Inflammatory macrophage treated with lipopolysaccharide for 1 hour (primary cell): Measurements from ENCODE around the gene PTPRR.

Source experiments
- DNase-seq, 2 donors: peaks; one replicate each; pipeline ENCODE4 v3.0.0-alpha.2; 2020 to 2022

The PTPRR gene

DNA sequence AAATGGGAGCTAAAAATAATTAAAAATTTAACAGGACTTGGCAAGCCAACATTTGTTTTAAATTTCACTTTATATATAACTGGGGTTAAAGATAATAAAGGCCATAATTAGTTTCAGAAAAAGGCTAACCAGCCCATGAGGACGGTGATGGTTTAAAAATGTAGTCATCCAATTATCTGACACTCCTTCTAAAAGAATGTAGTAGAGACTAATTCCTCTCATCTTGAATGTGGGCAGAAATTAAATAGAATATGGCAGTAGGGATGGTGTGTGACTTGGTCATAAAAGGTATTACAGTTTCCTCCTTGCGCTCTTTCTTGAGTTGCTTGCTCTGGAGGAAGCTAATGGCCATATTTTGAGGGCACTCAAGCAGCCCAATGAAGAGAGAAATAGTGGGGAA lies 234.2 kb downstream of the PTPRR start:
- no peak for DNase-seq

DNA sequence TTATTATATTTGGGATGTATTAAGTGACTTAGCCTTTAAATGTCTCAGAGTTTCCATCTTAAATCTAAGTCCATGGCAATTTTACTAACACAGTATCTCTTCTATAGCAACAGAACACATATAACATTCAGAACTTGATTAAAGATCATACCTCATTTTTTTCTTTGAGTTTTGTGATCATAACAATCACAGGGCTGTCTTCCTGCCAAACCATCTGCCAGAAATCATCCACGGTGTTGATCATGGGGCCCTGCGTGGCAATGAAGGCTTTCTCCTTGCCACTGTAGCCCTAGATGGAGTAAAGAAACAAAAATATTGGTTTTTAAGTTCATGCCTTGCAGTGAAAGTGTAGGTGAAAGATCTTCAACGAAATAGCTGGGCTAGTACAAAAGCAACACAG lies 236.6 kb downstream of the PTPRR start:
- DNase-seq, result no peak

DNA sequence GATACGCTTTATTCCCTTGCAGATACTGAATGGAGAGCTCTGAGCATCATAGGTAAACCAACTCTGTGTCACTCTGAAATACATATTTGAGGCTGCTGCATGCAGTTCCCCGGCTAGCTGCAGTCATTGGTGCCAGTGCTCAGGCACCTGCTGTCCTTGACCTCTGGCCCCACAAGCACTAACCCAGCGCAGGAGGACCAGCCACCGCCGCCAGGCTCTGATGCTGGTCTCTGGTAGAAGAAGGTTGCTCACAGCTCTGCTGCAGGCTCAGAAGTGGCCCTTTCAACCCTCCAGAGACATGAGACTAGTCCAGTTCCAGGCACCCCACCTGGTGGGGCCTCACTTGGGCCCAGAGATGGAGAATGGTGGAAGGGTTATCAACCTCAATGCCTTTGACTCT lies 248.8 kb downstream of the PTPRR start:
- no peak for DNase-seq

DNA sequence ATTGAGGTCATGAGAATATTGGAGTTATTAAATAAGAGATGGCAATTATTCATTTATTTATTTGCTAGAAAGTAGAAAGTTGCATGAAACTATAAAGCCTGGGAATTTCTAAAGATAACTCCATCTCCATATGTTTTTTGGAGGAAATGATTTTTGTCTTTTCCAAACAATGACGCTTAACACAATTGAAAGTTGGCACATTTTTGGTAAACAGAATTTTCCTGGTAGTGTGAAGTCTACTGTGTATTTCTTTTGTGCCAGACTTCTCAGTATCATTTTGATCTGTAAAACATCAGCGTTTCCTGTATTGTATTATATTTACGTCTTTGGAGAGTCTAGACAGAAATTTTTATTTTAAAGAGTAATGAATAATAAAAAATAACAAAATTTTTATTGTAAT lies 249.6 kb downstream of the PTPRR start:
- DNase-seq, result no peak

DNA sequence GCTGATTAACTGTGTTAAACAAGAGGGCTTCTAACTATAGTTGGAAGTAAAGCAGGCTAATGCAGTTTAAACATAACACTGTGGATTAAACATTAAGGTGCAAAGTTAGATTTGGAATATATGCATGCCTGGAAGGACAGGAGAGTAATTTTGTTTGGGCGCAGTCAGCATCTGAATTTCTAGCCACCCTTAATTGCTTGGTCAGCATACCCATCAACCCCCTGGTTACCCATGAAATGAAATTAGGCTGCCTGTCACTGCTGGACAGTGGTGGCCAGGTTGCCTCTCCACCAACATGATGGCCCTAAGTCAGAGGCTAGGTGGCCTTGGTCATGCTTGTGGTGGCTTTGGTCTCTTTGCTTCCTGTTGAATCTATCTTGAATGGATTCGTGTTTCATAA lies 253.3 kb downstream of the PTPRR start:
- no peak for DNase-seq

DNA sequence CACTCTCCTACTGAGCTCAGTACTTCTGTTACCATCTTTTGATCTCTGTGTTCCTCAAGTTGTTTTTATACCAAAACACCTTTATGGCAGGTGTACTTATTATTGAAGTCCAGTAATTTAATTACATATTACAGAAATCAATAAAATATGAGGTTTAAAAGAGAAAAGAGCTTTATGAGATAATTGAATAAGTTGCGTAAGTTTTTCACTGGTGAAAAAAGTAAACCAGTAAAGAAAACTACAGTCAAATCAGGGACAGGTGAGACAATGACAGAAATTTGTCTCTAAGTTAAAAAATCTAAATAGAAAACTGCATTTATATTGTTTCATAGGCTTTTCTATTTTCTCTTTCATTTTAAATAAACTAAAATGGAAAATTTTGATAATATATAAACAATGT lies 254.2 kb downstream of the PTPRR start:
- DNase-seq, result no peak

DNA sequence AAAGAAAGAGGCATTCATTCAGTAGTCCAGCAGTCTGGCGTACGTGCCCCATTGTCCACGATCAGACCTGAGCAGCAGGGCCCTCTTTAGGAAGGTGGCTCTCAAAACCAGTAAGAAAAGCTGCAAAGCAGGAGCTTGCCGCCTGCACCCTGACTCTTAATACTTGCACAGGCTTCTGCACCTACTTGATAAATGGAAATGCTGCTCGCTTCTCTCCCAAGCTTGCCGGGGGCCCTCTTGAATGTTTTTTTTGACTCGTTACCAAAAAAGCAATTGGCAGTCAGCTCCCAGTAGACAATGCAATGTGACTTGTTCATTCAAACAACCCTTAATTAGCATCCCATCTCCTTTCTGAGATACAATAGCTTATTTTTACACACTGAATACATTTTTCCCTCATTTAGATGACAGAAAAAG lies 256.1 kb downstream of the PTPRR start:
- no peak for DNase-seq

DNA sequence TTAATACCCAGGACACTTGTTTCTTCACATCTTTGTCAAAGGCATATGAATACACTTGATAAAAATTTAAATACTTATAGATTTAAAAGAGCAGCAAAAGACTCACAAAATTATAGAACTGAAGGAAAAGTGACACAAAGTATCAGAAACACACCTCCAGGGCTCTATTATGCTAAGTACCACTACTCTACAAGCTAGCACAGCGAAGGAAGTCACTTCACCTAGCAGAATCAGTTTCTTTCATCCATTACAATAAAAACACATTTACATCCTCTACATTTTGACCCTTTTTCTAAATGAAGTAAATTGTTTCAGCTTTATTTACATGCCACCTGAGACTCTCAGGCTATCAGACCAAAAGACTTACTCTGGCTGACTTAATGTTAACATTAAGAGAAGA lies 256.7 kb downstream of the PTPRR start:
- no peak for DNase-seq

DNA sequence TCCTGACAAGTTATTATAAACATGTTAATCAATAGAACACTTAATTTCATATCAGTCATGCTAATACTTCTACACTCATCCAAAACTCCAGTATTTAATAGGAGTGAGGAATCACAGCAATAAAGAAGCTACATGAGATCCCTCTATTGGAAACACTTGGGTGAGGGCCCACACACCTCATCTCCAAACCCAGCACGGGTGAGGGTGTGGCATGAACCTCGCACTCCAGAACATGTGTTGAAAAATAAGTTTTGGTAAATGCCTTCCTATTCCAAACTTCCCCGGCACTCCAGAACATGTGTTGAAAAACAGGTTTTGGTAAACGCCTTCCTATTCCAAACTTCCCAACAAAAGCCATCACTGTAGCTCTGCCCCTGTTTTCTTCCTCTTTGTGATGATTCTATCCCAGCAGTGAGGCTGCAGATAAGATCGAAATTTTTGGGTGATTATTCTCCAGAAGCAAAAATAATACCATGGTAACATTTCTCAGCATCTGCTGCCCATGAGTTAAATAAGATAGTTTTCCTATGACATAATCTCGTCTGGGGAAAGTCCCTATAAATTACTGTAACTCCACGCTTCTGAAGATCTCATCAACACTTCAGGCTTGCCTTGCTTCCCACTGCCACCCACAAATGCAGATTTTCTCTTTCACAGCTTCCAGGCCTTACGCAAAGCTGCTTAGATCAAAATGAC lies 258.9 kb downstream of the PTPRR start:
- peak; percentile 6 to 39 for DNase-seq

DNA sequence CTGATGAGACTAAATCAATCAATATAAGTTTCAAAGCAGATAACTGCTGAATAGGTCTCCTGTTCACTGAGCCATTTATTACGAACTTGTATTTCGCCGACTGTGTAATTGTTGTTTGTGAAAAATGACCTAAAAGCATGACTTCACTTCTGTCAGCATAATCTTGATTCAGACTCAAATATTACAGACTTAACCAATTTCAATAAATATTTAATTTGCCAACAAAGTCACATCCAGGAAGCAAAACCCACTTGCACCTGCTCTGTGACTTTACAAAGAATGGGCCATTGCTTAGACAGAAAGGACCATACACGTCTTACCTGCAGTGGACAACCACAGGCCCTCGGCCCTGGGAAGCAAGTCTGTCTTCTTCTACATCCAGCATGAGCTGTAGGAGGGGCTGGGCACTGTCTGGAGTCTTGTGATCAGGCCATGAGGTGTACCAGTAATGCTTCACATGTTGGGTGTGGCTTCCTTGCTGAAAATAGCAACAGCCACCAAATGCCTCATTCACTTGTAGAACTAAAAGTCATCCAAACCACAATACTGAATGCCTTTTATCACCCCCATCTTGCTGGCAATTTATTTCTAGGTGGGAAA lies 259.8 kb downstream of the PTPRR start:
- peak in 1 of 2 donors; percentile 8 for DNase-seq

DNA sequence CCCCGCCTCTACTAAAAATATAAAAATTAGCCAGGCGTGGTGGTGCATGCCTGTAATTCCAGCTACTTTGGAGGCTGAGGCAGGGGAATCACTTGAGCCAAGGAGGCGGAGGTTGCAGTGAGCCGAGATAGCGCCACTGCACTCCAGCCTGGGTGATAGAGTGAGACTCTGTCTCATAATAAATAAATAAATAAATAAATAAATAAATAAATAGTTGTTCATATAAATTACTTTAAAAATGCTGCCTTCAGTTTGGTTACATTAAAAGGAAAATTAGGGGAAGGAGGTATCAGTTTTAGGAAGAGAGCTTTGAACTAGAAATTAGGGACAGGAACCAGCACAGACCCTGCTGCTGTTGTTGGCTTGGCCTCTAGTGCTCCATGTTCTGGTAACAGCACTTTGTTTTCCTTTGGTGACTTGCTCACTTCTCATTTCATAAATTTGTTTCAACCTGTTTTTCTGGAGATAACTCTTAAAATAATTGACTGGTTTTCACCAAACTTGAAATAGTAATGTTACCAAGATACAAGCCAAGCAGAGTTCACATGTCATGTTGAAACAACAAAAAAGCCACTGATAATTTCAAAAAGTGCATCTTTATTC lies 260.4 kb downstream of the PTPRR start:
- no peak for DNase-seq

DNA sequence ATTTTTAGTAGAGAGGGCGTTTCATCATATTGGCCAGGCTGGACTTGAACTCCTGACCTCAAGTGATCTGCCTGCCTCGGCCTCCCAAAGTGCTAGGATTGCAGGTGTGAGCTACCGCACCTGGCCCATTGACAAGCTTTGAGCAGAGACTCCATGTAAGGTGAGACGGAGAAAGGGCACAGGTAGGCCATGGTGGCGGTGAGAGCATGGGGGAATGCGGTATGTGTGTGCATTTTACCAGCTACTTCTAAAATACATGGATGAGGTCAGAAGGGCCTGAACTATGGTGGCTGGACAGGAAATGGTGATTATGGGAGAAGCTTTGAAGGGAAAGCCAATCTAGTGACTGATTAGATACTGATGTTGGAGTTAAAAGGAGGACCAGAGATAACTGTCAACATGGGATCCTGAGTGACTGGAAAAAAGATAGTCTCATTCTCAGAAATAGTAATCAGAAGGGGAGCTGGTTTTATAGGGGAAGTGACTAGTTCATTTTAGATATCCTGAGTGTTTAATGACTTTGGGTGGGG lies 261.4 kb downstream of the PTPRR start:
- no peak for DNase-seq

DNA sequence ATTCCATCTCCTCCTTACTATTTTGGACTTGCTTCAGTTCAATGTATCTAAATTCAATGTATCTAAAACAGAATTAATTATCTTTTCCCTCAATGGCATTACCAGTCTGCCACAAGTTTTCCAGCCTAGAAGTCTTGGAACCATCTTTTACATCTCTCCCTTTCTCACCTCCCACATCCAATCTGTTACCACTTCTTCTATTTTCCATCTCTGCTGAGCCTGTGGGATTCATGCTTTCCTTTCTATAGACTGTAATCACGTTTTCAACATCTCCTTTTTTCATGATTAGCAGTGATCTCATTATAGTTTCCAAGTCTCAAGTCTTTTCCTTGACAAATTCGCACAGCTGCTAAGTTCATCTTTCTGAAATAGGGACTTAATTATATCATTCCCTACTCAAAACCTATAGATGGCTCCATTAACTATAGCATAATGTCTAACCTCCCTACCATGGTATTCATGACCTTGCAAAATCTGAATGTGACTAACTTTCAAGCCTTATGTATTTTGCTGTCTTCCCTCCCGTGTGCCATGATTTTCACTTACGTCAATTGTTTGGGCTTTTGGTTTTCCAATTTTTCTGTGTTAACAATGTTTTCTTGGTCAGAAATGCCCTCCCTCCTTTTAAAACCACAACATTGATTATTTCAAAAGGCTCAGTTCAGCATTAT lies 262.8 kb downstream of the PTPRR start:
- no peak for DNase-seq

DNA sequence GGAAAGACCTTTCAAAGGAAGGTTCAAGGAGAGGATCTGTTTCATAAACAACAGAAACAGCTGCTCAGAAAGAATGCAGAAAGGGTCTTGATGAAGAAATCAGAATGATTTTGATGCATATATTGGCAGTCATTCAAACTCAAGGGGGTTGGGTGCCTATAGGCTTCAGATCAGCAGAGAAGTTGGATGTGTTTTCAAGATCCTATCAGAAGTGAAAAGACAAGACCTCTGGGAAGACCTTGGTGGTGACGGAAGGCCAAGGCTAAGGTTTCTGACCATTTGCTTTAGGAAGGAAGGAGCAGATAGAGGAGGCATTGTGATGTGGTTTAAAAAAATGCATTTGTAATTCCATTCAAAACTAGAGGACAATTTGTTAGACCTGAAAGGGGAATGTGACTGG lies 268.1 kb downstream of the PTPRR start:
- DNase-seq, result no peak

DNA sequence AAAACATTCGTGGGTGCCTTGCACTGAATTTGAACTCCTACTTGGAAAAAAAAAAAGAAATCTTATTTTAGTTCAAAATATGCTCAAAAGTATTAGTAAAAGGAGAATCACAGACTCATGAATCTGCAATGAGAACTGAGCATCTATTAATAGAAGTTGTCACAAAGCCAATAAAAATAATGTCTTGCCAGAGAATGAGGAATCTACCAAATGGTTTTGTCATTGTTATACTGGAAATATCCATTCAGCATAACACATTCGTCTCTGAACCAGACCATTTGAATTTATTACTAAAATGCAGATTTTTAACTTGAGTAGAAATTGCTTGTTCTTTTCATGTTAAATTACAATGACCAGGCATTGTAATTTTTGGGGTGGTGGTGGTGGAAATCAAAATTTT lies 271.7 kb downstream of the PTPRR start:
- no peak for DNase-seq

DNA sequence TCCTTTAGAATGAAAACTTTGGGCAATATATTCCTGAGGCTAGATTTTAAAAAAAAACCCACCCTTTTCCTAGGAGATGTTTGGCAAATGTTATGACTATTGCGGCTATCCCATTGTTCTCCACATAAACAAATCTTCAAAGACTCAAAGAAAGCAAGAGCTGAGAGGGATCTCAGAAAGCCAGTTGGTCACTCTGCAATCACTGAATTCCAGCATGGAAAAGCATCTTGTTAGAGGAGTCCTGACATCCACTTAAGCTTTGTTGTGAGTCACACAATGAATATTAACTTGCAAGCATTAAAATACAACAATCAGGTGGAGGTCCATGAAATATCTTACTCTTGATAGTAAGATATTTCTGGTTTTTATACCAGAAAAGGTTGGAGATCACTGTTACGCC lies 272.3 kb downstream of the PTPRR start:
- DNase-seq, result no peak

DNA sequence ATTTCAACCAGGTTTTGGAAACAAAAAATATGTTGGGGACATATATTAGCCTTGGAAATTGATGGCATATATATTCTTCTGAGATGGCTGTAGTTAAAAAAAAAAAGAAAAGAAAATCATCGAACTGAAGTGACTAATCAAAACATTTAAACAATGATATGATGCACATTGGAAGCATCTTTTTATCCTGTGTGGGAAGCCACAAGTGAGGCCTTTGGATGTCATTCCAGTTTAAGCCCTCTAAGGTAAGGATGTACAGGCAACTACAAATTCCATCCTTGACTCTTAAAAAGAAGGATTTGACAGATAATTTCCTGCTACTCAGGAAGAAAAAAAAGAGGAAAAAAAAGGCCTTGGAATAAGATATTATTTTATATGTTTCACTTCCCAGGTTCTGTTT lies 273.7 kb downstream of the PTPRR start:
- DNase-seq, result no peak

DNA sequence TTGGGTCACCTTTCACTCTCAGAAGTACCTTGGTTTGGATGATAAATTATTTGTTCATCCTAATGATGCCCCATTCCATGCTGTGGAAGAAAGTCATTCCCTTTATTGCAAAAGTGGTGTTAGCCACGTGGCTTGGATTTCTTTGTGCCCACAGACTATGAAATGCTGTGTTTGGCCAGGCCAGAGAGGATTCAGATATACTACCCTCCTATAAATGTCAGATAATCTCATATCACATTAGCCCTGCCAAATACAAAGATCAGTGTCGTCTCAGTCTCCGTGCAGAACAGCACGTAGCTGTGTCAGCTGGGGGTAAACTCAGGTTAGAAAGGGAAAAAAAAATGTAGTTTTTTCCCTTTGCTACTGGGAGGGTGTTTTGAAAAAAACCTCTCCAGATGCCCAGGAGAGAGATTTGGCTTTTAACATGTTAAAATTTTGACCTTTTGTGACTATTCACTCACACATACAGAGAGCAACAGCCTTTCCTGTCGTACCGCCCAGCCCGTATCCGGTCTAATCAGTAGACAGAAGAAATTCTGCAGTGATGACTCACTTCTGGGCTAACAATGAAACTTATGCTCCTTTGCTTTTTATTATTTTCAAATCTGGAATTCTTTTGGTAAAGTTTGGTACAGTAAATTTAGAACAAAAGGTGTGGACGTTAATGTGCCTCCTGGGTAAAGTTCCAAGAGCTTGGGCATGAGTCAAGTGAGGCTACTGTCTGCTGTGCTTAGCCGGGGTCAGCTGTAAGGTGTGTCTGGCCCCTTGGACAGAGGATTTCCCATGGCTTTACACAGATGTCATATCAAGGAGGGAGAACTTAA lies 274.8 kb downstream of the PTPRR start:
- DNase-seq, result no peak

DNA sequence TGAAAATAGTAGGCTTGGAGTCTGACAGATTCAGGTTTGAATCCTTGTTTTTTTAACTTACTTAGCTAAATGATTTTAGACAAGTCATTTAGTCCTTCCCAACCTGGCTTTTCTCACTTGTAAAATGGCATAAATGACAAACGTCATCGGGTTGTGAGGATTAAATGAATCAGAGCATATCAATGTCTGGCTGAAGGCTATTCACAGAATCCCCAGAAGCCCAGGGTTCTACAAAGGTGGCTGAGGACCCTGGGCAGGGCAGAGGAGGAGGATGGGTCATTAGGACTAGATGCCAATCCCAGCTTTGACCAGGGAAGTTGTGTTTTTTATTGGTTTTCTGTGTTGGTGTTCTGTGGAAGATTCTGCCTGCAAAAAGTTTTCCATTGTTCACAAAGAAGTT lies 275.7 kb downstream of the PTPRR start:
- no peak for DNase-seq

DNA sequence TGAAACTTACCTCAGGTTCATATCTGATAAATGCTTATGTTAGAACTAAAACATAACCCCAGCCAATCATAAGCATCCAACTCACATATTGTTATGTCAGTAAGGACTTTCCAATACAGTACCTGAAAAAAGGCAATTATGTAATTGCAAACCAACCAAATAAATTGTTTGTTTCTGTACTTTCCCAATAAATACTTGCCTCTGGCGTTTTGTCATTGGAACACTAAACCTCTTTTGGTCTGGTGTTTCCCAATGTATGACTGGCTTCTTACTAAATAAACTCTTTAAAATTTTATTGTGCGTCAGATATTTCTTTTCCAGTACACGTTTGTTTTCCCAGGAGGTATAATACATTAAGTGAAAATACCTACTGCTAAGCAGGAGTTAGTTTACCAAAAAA lies 276.6 kb downstream of the PTPRR start:
- no peak for DNase-seq

DNA sequence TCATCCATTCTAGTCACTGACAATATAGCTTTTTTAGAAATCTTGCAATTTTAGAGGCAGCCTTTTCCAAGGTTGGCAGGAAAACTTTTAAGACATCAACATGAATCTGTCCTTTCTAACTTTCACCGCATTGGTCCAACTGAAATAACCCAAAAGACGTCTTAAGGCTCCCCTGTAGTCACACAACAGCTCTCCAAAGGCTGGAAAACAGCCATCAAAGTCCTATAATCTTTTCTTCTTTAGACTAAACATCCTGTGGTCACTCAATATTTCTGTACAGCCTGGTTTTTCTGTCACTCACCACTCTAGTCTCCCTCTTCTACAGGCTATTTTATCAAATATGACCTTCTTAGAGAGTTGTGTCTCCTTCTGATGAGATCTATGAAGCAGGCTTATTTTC lies 278.8 kb downstream of the PTPRR start:
- no peak for DNase-seq

DNA sequence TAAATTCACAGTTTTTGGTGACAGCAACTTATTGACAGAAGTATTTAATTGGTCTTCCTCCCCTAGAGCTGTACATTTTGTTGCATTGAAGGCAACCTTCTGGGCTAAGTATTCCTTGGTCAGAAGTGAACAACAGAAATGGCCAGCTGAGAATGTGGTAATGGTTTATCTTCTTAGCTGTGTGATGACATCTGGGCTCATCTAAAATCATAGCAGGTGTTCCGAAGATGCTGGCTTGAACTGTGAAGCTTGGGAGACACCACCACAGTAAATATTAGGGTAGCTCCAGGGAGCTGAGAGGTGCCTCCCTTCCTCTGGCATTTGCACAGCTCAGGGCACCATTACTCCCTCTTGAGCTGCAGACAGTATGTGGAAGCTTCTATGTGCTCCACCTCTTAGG lies 279.6 kb downstream of the PTPRR start:
- no peak for DNase-seq

DNA sequence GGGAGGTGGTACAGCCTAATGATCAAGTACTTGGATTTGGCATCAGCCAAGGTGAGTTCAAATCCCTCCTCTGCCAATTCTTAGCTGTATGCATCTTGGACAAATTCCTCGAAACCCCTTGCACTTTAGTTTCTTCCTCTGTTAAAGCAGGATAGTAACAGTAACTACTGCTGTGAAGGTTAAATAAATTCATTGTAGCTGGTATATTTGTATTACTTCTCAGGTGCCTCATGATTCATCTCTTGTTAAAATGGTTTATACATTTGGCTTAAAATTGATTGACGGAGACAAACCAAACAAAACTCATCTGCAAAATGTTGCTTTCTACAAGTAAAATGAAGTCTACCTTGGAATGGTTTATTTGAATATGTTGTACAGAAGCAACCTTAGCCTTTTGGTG lies 281.0 kb downstream of the PTPRR start:
- no peak for DNase-seq
